K562 (cell line): Measurements from ENCODE around the gene VEGFA. TPM values are rescaled to one million over a fixed set of nuclear protein-coding genes. Genes with fewer than 3 reads are reported as not detected.

Source experiments
- ATAC-seq: fragments of 200-7000 bp; cut with Tn5 transposase; 3 replicates; pipeline ENCODE4 v1.9.1; 2020; ENCODE audit warnings: moderate library complexity
- BruUV-seq: library from RNA; stranded (reverse); fragments of 400-500 nt; replicated peaks from 2 replicates; lab custom pipeline; 2021; lab: Mats Ljungman, UMichigan
- CTCF ChIA-PET: fragments of 300-600 bp; formaldehyde crosslinking; extraction: SDS; loops from one replicate; lab custom pipeline; 2021; ENCODE audit warnings: low intra/inter-chr PET ratio; lab: Yijun Ruan, JAX
- POLR2A ChIA-PET: fragments of 300-600, 350-650 bp; sonication (Branson Sonifier 250); formaldehyde crosslinking; extraction: SDS; loops from one replicate; lab custom pipeline; 2021; ENCODE audit warnings: antibody characterized with exemption, inconsistent platforms; lab: Yijun Ruan, JAX
- DNase-seq, 4 experiments: peaks; one replicate each; pipeline versions ENCODE4 v3.0.0 to v3.0.0-alpha.2; 2011 to 2018; ENCODE audit warnings: low spot score in 3 of 4, mixed read lengths in 3 of 4; ENCODE audit errors: extremely low read depth in 1 of 4
- FAIRE-seq: peaks from 2 replicates; lab custom pipeline; 2011; peaks lifted over from hg19 to GRCh38; lab: Jason Lieb, UNC
- H2AFZ ChIP-seq: 2 replicates; pipeline ENCODE4 v1.6.0; 2011; ENCODE audit warnings: low read depth, low read length, control low read depth, inconsistent platforms
- H3K27ac ChIP-seq: fragments of 200-600 bp; 3 replicates; pipeline ENCODE4 v1.8.0; 2011; ENCODE audit warnings: low read depth, mild to moderate bottlenecking, control low read depth, inconsistent platforms, low read length, moderate library complexity, mixed read lengths; ENCODE audit errors: extremely low read depth
- H3K27me3 ChIP-seq, 2 experiments: fragments of 300-600 bp in 1 of 2; 2 replicates in 1 of 2; 3 replicates in 1 of 2; pipeline versions ENCODE4 v1.6.0 to v1.8.0; 2011; ENCODE audit warnings: inconsistent platforms in 2 of 2, low read length in 2 of 2, mild to moderate bottlenecking in 1 of 2, mixed read lengths in 1 of 2, moderate library complexity in 1 of 2; ENCODE audit not compliant: control insufficient read depth in 2 of 2, insufficient read depth in 2 of 2
- H3K36me3 ChIP-seq: fragments of 300-600 bp; 3 replicates; pipeline ENCODE4 v1.8.0; 2011; ENCODE audit warnings: mild to moderate bottlenecking, low read length, inconsistent platforms; ENCODE audit not compliant: control insufficient read depth, insufficient read depth
- H3K4me1 ChIP-seq, 2 experiments: fragments of 200-600 bp in 1 of 2; replicated peaks in 1 of 2; 2 replicates in 1 of 2; 3 replicates in 1 of 2; pipeline versions ENCODE4 v1.5.1 to v1.8.0; 2011; ENCODE audit warnings: inconsistent platforms in 2 of 2, low read length in 2 of 2, mild to moderate bottlenecking in 1 of 2, mixed read lengths in 1 of 2, moderate library complexity in 1 of 2; ENCODE audit not compliant: control insufficient read depth in 2 of 2, insufficient read depth in 2 of 2
- H3K4me2 ChIP-seq: 2 replicates; pipeline ENCODE4 v1.6.1; 2011; ENCODE audit warnings: low read length, control low read depth, inconsistent platforms, mixed read lengths; ENCODE audit not compliant: insufficient read depth
- H3K4me3 ChIP-seq: fragments of 200-600 bp; sonication (generic), shearing (Covaris generic); 2 replicates; pipeline ENCODE4 v1.5.1; 2016; ENCODE audit warnings: control low read depth, inconsistent platforms
- H3K79me2 ChIP-seq: fragments of 200-600 bp; 3 replicates; pipeline ENCODE4 v1.8.0; 2011; ENCODE audit warnings: low read length, inconsistent platforms; ENCODE audit not compliant: control insufficient read depth, insufficient read depth
- H3K9ac ChIP-seq, 2 experiments: 2 replicates each; pipeline versions ENCODE4 v1.6.0 to v1.6.1; 2011; ENCODE audit warnings: low read depth in 2 of 2, low read length in 2 of 2, control low read depth in 1 of 2, inconsistent platforms in 1 of 2, mild to moderate bottlenecking in 1 of 2, mixed read lengths in 1 of 2; ENCODE audit not compliant: insufficient read depth in 1 of 2
- H3K9me1 ChIP-seq: one replicate; pipeline ENCODE4 v1.6.0; 2011; ENCODE audit warnings: inconsistent platforms, mild to moderate bottlenecking, low read length, moderate library complexity; ENCODE audit not compliant: control insufficient read depth, insufficient read depth
- H3K9me3 ChIP-seq: replicated peaks from 2 replicates; pipeline ENCODE4 v1.5.1; 2011; ENCODE audit warnings: low read depth, low read length, inconsistent platforms; ENCODE audit not compliant: control insufficient read depth, insufficient read depth
- H4K20me1 ChIP-seq: replicated peaks from 2 replicates; pipeline ENCODE4 v1.6.1; 2011; ENCODE audit warnings: low read length, inconsistent platforms, mixed read lengths; ENCODE audit not compliant: control insufficient read depth, insufficient read depth
- EWSR1 ChIP-seq: fragments of 450-650 bp; IDR thresholded peaks from 2 replicates; pipeline ENCODE4 v1.6.1; 2018; ENCODE audit warnings: borderline replicate concordance, mild to moderate bottlenecking, low read depth, moderate library complexity; ENCODE audit not compliant: partially characterized antibody
- KAT8 ChIP-seq: fragments of 450-650 bp; IDR thresholded peaks from 2 replicates; pipeline ENCODE4 v1.6.1; 2016; ENCODE audit warnings: low read depth, mild to moderate bottlenecking
- NCOA2 ChIP-seq, 2 experiments: fragments of 450-650 bp; IDR thresholded peaks; 2 replicates each; pipeline ENCODE4 v1.6.1; 2018; ENCODE audit warnings: mild to moderate bottlenecking in 2 of 2, moderate library complexity in 1 of 2; ENCODE audit not compliant: partially characterized antibody in 2 of 2
- NRF1 ChIP-seq, 2 experiments: fragments of 450-650 bp; IDR thresholded peaks in 1 of 2; conservative IDR thresholded peaks in 1 of 2; 2 replicates each; pipeline ENCODE4 v1.6.1; 2014; ENCODE audit warnings: mild to moderate bottlenecking in 2 of 2
- POLR2AphosphoS5 ChIP-seq: IDR thresholded peaks from 2 replicates; pipeline ENCODE4 v1.6.1; 2011; ENCODE audit warnings: mild to moderate bottlenecking, low read depth, low read length, moderate library complexity; ENCODE audit not compliant: control insufficient read depth, insufficient read depth
- POLR2B ChIP-seq: fragments of 450-650 bp; IDR thresholded peaks from 2 replicates; pipeline ENCODE4 v1.6.1; 2018; ENCODE audit warnings: low read depth; ENCODE audit not compliant: partially characterized antibody
- POLR2G ChIP-seq: fragments of 200-400 bp; formaldehyde crosslinking; IDR thresholded peaks from 2 replicates; pipeline ENCODE4 v1.6.1; 2017; ENCODE audit warnings: low read depth, mild to moderate bottlenecking, antibody characterized with exemption, low read length, moderate library complexity
- RBM22 ChIP-seq: fragments of 200-400 bp; formaldehyde crosslinking; IDR thresholded peaks from 2 replicates; pipeline ENCODE4 v1.6.1; 2018; ENCODE audit warnings: low read length, low read depth; ENCODE audit not compliant: poor library complexity, severe bottlenecking
- SOX6 ChIP-seq: fragments of 450-650 bp; IDR thresholded peaks from 2 replicates; pipeline ENCODE4 v1.6.1; 2014; ENCODE audit warnings: mild to moderate bottlenecking
- STAT5A ChIP-seq: IDR thresholded peaks from 2 replicates; pipeline ENCODE4 v1.6.1; 2012; ENCODE audit warnings: low read length, inconsistent platforms, borderline replicate concordance
- SUPT5H ChIP-seq: fragments of 450-650 bp; IDR thresholded peaks from 2 replicates; pipeline ENCODE4 v1.6.1; 2016
- TARDBP ChIP-seq: fragments of 450-650 bp; IDR thresholded peaks from 2 replicates; pipeline ENCODE4 v1.6.1; 2016
- THRAP3 ChIP-seq: fragments of 450-650 bp; IDR thresholded peaks from 2 replicates; pipeline ENCODE4 v1.6.1; 2016; ENCODE audit warnings: mild to moderate bottlenecking, inconsistent platforms, borderline replicate concordance
- YY1 ChIP-seq, 3 experiments: IDR thresholded peaks; 2 replicates each; pipeline ENCODE4 v1.6.1; 2011; ENCODE audit warnings: low read length in 2 of 3, mild to moderate bottlenecking in 2 of 3, moderate library complexity in 2 of 3, borderline replicate concordance in 1 of 3, control low read depth in 1 of 3, low read depth in 1 of 3; ENCODE audit not compliant: insufficient read depth in 3 of 3, insufficient replicate concordance in 2 of 3, control insufficient read depth in 1 of 3, insufficient read length in 1 of 3; ENCODE audit errors: extremely low read depth in 1 of 3
- ZNF699 ChIP-seq: fragments of 250-450 bp; sonication (Bioruptor Pico); IDR thresholded peaks from 2 replicates; pipeline ENCODE4 v1.8.0; 2021; ENCODE audit warnings: mild to moderate bottlenecking, moderate library complexity; ENCODE audit not compliant: insufficient replicate concordance
- WGBS: fragments of 100-300 bp; shearing (Covaris generic); methylation state at CpG from one replicate; pipeline ENCODE4 v1.1.6; 2016; ENCODE audit warnings: low coverage, mixed read lengths; ENCODE audit not compliant: insufficient coverage; ENCODE audit errors: missing lambda C conversion rate; 5-methylcytosine and 5-hydroxymethylcytosine counted together
- in situ Hi-C: fragments of 300-500 bp; cut with MboI; formaldehyde crosslinking; loops from 4 replicates; pipeline ENCODE4 v1.15.0; 2018; ENCODE audit warnings: inconsistent platforms, mixed read lengths
- intact Hi-C: fragments of 100-400 bp; cut with micrococcal nuclease; formaldehyde crosslinking; loops from 2 replicates; pipeline ENCODE4 v1.14.2; 2022
- polyA plus RNA-seq, 8 experiments: library from polyadenylated mRNA; depleted of rRNA in 4 of 8; stranded (reverse) in 5 of 8; unstranded in 3 of 8; fragments of >200 nt; fragmentation: Nextera tagmentation in 2 of 8; fragmentation: Illumina TruSeq in 1 of 8; extraction: Ambion mirVana in 2 of 8; extraction: Trizol in 1 of 8; gene quantifications; 2 replicates each; pipeline versions ENCODE4 v1.2.1 to v1.2.3, GENCODE V29; 2011 to 2014; ENCODE audit warnings: inconsistent platforms in 1 of 8, missing spikeins in 1 of 8
- total RNA-seq, 7 experiments: library from RNA; depleted of rRNA in 6 of 7; stranded (reverse); fragments of >200 nt in 6 of 7; fragmentation: Illumina TruSeq in 2 of 7; extraction: Trizol in 2 of 7; gene quantifications; 2 replicates each; pipeline versions ENCODE4 v1.2.1 to v1.2.3, GENCODE V29; 2011 to 2021; ENCODE audit warnings: low replicate concordance in 1 of 7
- TF ChIP-seq, protein P1 (sequence below): fragments of 250-450 bp; sonication (Bioruptor Pico); IDR thresholded peaks from 2 replicates; pipeline ENCODE4 v1.8.0; 2022; ENCODE audit warnings: moderate library complexity, mild to moderate bottlenecking, inconsistent platforms

The VEGFA gene
- total and polyA plus RNA-seq, 9 of the 15 experiments (the other 6 are each of a cell fraction or from before 2014, with no cell fraction given), result 14.0 to 271 (median 124) TPM

DNA sequence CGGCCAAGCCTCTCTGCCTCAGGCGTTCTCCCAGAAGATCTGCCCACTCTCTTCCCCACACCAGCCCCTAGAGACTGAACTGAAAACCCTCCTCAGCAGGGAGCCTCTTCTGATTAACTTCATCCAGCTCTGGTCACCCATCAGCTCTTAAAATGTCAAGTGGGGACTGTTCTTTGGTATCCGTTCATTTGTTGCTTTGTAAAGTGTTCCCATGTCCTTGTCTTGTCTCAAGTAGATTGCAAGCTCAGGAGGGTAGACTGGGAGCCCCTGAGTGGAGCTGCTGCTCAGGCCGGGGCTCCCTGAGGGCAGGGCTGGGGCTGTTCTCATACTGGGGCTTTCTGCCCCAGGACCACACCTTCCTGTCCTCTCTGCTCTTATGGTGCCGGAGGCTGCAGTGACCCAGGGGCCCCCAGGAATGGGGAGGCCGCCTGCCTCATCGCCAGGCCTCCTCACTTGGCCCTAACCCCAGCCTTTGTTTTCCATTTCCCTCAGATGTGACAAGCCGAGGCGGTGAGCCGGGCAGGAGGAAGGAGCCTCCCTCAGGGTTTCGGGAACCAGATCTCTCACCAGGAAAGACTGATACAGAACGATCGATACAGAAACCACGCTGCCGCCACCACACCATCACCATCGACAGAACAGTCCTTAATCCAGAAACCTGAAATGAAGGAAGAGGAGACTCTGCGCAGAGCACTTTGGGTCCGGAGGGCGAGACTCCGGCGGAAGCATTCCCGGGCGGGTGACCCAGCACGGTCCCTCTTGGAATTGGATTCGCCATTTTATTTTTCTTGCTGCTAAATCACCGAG, 14.2 kb downstream of the VEGFA start (continued):
- TF ChIP-seq POLR2AphosphoS5, result 0 out of 2 replicates have a peak, but pooled peaks have one; percentile 17
- TF ChIP-seq NRF1 (conservative IDR thresholded peaks at IDR 0.05 in 1 of 2, IDR thresholded peaks at IDR 0.05 in 1 of 2), result 0 out of 4 replicates have a peak, but pooled peaks of 1 of the 2 experiments have one; percentile 14
- no peak for TF ChIP-seq THRAP3
- TF ChIP-seq, all 486 proteins: peak for 12

DNA sequence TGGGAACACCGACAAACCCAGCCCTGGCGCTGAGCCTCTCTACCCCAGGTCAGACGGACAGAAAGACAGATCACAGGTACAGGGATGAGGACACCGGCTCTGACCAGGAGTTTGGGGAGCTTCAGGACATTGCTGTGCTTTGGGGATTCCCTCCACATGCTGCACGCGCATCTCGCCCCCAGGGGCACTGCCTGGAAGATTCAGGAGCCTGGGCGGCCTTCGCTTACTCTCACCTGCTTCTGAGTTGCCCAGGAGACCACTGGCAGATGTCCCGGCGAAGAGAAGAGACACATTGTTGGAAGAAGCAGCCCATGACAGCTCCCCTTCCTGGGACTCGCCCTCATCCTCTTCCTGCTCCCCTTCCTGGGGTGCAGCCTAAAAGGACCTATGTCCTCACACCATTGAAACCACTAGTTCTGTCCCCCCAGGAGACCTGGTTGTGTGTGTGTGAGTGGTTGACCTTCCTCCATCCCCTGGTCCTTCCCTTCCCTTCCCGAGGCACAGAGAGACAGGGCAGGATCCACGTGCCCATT, 15.3 kb downstream of the VEGFA start:
- Histone ChIP-seq H3K9ac (peak overlapping the region in 1 of 2 experiments; percentile 57; a peak in 2 of 4 replicates), H4K20me1 (peaks cover 58% of the 10 kb centered on the region), H3K9me3 (no peaks in the 10 kb centered on the region), H3K27me3 (no peaks in the 10 kb centered on the region), H2AFZ (no peak overlapping the region), H3K36me3 (peaks cover 58% of the 10 kb centered on the region), H3K4me1 (peaks cover 0 to 15% of the 10 kb centered on the region in 2 experiments; a peak in 2 of 5 replicates), H3K4me2 (no peak overlapping the region), H3K79me2 (peaks cover 13% of the 10 kb centered on the region; the same call in 2 of the 3 replicates), H3K27ac (no peak overlapping the region), H3K9me1 (peaks cover 17% of the 10 kb centered on the region), H3K4me3 (no peak overlapping the region)
- no peak for DNase-seq
- POLR2A ChIA-PET, result interaction anchor here (0.5 to 3.2 kb wide), 17 partner anchors 8 to 300 kb away, joined by 3 to 14 read pairs (median 3); no protein-coding TSS in a partner anchor
- FAIRE-seq, result no peak
- in situ Hi-C loops, result no loop called here
- ATAC-seq, result peak; percentile 2
- WGBS, result 86% methylated on average over 13 of the region's 14 CpGs
- CTCF ChIA-PET, result no interaction called here
- intact Hi-C loops, result loop anchor here (5.0 kb wide), 1 partner anchor 52 kb away; no protein-coding TSS in a partner anchor
- TSS peak; percentile 39 for BruUV-seq
- TF ChIP-seq KAT8 (no peak), SUPT5H (peak; percentile 67; the same call in 1 of the 2 replicates), SOX6 (peak; percentile 26; the same call in 1 of the 2 replicates), STAT5A (no peak), RBM22 (peak; percentile 82), POLR2AphosphoS5 (peak; percentile 73), EWSR1 (no peak), NCOA2 (IDR thresholded peaks at IDR 0.05; ENCODE audit: partially characterized antibody in 2 of 2) (no peak), ZNF699 (CRISPR knock-in tag) (no peak), YY1 (IDR thresholded peaks at IDR 0.05; ENCODE audit: borderline replicate concordance in 1 of 3, control insufficient read depth in 1 of 3, extremely low read depth in 1 of 3, insufficient read depth in 3 of 3, insufficient read length in 1 of 3, insufficient replicate concordance in 2 of 3, low read depth in 1 of 3, low read length in 2 of 3) (no peak), POLR2B (peak; percentile 73), POLR2G (peak; percentile 75), TARDBP (peak; percentile 53; the same call in 1 of the 2 replicates)
- TF ChIP-seq, protein P1, sequence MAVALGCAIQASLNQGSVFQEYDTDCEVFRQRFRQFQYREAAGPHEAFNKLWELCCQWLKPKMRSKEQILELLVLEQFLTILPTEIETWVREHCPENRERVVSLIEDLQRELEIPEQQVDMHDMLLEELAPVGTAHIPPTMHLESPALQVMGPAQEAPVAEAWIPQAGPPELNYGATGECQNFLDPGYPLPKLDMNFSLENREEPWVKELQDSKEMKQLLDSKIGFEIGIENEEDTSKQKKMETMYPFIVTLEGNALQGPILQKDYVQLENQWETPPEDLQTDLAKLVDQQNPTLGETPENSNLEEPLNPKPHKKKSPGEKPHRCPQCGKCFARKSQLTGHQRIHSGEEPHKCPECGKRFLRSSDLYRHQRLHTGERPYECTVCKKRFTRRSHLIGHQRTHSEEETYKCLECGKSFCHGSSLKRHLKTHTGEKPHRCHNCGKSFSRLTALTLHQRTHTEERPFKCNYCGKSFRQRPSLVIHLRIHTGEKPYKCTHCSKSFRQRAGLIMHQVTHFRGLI (CRISPR knock-in tag), result no peak
